ENCODE data around the gene SFXN5.

SFXN5 gene

GRCh38 chr2:72953528-72953927 lies 118.0 kb downstream of the SFXN5 start:
- DNase-seq: no peak

GRCh38 chr2:72952961-72953360 lies 118.6 kb downstream of the SFXN5 start:
- DNase-seq: no peak

GRCh38 chr2:72952110-72952823 lies 119.2 kb downstream of the SFXN5 start:
- no peak for DNase-seq

GRCh38 chr2:72951303-72952095 lies 120.0 kb downstream of the SFXN5 start:
- DNase-seq: no peak

GRCh38 chr2:72950558-72951255 lies 120.8 kb downstream of the SFXN5 start:
- DNase-seq: no peak

- no peak for DNase-seq
Measured at GRCh38 chr2:72949642-72950041, 121.9 kb downstream of the SFXN5 start.

- no peak for DNase-seq
Measured at GRCh38 chr2:72949045-72949444, 122.5 kb downstream of the SFXN5 start.

- DNase-seq: no peak
Measured at GRCh38 chr2:72947952-72948830, 123.3 kb downstream of the SFXN5 start.

- DNase-seq: no peak
Measured at GRCh38 chr2:72946466-72946865, 125.0 kb downstream of the SFXN5 start.

- no peak for DNase-seq
Measured at GRCh38 chr2:72945450-72946019, 126.0 kb downstream of the SFXN5 start.

GRCh38 chr2:72944804-72945449 lies 126.6 kb downstream of the SFXN5 start:
- no peak for DNase-seq

GRCh38 chr2:72943540-72944395 lies 127.7 kb downstream of the SFXN5 start:
- no peak for DNase-seq

- DNase-seq: no peak
Measured at GRCh38 chr2:72942881-72943418, 128.6 kb downstream of the SFXN5 start.

GRCh38 chr2:72942293-72942692 lies 129.2 kb downstream of the SFXN5 start:
- DNase-seq: no peak

GRCh38 chr2:72940786-72941185 lies 130.7 kb downstream of the SFXN5 start:
- DNase-seq: no peak

- DNase-seq: no peak
Measured at GRCh38 chr2:72940361-72940760, 131.2 kb downstream of the SFXN5 start.

GRCh38 chr2:72938455-72938854 lies 133.1 kb downstream of the SFXN5 start:
- no peak for DNase-seq

- DNase-seq: no peak
Measured at GRCh38 chr2:72937356-72937669, 134.2 kb downstream of the SFXN5 start.

GRCh38 chr2:72936660-72937355 lies 134.7 kb downstream of the SFXN5 start:
- DNase-seq: no peak

- no peak for DNase-seq
Measured at GRCh38 chr2:72935611-72935957, 135.9 kb downstream of the SFXN5 start.
